ENCODE results near the gene SYNPO2L.
"Not testable (repeated sequence)": the region's sequence is repeated elsewhere in the genome, so short reads cannot be mapped to it uniquely, and the experiment has no call there.

Gene SYNPO2L, protein sequence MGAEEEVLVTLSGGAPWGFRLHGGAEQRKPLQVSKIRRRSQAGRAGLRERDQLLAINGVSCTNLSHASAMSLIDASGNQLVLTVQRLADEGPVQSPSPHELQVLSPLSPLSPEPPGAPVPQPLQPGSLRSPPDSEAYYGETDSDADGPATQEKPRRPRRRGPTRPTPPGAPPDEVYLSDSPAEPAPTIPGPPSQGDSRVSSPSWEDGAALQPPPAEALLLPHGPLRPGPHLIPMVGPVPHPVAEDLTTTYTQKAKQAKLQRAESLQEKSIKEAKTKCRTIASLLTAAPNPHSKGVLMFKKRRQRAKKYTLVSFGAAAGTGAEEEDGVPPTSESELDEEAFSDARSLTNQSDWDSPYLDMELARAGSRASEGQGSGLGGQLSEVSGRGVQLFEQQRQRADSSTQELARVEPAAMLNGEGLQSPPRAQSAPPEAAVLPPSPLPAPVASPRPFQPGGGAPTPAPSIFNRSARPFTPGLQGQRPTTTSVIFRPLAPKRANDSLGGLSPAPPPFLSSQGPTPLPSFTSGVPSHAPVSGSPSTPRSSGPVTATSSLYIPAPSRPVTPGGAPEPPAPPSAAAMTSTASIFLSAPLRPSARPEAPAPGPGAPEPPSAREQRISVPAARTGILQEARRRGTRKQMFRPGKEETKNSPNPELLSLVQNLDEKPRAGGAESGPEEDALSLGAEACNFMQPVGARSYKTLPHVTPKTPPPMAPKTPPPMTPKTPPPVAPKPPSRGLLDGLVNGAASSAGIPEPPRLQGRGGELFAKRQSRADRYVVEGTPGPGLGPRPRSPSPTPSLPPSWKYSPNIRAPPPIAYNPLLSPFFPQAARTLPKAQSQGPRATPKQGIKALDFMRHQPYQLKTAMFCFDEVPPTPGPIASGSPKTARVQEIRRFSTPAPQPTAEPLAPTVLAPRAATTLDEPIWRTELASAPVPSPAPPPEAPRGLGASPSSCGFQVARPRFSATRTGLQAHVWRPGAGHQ

GRCh38 chr10:73655990-73656298 is at the start of gene SYNPO2L:
Gene SYNPO2L (minus strand): TSS chr10:73656029. CDS start chr10:73655922, 107 bp downstream.
- no peak for ATAC-seq
- no peak for TF ChIP-seq ZFP30 (CRISPR knock-in tag; IDR thresholded peaks at IDR 0.05)
- TF ChIP-seq GLIS3 (CRISPR knock-in tag; IDR thresholded peaks at IDR 0.05): no peak
- TF ChIP-seq RARB (CRISPR knock-in tag; IDR thresholded peaks at IDR 0.05): no peak
- no peak for TF ChIP-seq SNAI2 (CRISPR knock-in tag; IDR thresholded peaks at IDR 0.05)
- no peak for TF ChIP-seq ARNTL (CRISPR knock-in tag; IDR thresholded peaks at IDR 0.05; ENCODE audit: borderline replicate concordance, low read depth)
- no peak for TF ChIP-seq ISL1 (CRISPR knock-in tag; IDR thresholded peaks at IDR 0.05)
- TF ChIP-seq ZNF8 (CRISPR knock-in tag; IDR thresholded peaks at IDR 0.05): no peak
- no peak for TF ChIP-seq OSR1 (CRISPR knock-in tag; IDR thresholded peaks at IDR 0.05)
- TF ChIP-seq, protein P1, sequence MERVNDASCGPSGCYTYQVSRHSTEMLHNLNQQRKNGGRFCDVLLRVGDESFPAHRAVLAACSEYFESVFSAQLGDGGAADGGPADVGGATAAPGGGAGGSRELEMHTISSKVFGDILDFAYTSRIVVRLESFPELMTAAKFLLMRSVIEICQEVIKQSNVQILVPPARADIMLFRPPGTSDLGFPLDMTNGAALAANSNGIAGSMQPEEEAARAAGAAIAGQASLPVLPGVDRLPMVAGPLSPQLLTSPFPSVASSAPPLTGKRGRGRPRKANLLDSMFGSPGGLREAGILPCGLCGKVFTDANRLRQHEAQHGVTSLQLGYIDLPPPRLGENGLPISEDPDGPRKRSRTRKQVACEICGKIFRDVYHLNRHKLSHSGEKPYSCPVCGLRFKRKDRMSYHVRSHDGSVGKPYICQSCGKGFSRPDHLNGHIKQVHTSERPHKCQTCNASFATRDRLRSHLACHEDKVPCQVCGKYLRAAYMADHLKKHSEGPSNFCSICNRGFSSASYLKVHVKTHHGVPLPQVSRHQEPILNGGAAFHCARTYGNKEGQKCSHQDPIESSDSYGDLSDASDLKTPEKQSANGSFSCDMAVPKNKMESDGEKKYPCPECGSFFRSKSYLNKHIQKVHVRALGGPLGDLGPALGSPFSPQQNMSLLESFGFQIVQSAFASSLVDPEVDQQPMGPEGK (CRISPR knock-in tag; IDR thresholded peaks at IDR 0.05; ENCODE audit: borderline replicate concordance): no peak
- no peak for TF ChIP-seq TOX (CRISPR knock-in tag; IDR thresholded peaks at IDR 0.05; ENCODE audit: borderline replicate concordance)
- no peak for TF ChIP-seq ZNF565 (CRISPR knock-in tag; conservative IDR thresholded peaks at IDR 0.05; ENCODE audit: low read depth)
- TF ChIP-seq POU6F1 (CRISPR knock-in tag; IDR thresholded peaks at IDR 0.05; ENCODE audit: borderline replicate concordance, low read depth): no peak
- no peak for TF ChIP-seq ESRRG (CRISPR knock-in tag; IDR thresholded peaks at IDR 0.05)
- no peak for TF ChIP-seq CSDC2 (CRISPR knock-in tag; IDR thresholded peaks at IDR 0.05)
- TF ChIP-seq, protein P2, sequence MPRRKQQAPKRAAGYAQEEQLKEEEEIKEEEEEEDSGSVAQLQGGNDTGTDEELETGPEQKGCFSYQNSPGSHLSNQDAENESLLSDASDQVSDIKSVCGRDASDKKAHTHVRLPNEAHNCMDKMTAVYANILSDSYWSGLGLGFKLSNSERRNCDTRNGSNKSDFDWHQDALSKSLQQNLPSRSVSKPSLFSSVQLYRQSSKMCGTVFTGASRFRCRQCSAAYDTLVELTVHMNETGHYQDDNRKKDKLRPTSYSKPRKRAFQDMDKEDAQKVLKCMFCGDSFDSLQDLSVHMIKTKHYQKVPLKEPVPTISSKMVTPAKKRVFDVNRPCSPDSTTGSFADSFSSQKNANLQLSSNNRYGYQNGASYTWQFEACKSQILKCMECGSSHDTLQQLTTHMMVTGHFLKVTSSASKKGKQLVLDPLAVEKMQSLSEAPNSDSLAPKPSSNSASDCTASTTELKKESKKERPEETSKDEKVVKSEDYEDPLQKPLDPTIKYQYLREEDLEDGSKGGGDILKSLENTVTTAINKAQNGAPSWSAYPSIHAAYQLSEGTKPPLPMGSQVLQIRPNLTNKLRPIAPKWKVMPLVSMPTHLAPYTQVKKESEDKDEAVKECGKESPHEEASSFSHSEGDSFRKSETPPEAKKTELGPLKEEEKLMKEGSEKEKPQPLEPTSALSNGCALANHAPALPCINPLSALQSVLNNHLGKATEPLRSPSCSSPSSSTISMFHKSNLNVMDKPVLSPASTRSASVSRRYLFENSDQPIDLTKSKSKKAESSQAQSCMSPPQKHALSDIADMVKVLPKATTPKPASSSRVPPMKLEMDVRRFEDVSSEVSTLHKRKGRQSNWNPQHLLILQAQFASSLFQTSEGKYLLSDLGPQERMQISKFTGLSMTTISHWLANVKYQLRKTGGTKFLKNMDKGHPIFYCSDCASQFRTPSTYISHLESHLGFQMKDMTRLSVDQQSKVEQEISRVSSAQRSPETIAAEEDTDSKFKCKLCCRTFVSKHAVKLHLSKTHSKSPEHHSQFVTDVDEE (CRISPR knock-in tag; IDR thresholded peaks at IDR 0.05): no peak

- not testable (repeated sequence) for ATAC-seq
Measured at GRCh38 chr10:73703924-73704323, 48.1 kb upstream of the SYNPO2L start.

GRCh38 chr10:73698819-73699218 is 43.0 kb upstream of the SYNPO2L start:
- ATAC-seq: not testable (repeated sequence)

DNA sequence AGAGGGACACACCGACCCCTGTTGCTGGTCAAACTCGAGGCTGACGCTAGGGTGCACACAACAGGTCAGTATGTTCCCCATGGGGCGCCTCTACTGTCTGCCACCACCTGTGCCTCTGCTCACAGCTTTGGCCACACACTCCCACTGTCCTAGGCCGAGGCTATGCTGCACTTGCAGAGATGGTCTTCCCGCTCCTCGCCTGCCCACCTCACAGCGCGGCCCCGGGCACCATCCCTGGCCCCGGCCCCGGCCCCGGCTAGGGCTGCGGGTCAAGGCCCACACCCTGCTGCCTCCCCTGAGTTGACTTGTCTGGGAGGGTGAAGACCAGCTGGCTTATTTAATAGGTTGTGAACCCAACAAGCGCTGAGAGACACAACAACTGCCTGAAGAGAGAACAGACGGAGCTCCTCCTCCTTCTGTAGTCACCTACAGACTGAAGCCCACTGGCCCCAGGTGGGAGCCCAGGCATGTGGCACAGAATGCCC is 41.9 kb upstream of the SYNPO2L start, which contains the start of gene AGAP5:
TSS of gene AGAP5 (minus strand) at position 435 of the 485 bp plus-strand sequence. CDS start at position 81, 354 bp downstream.
- ATAC-seq: not testable (repeated sequence)

GRCh38 chr10:73695302-73695701 is 39.5 kb upstream of the SYNPO2L start:
- not testable (repeated sequence) for ATAC-seq

DNA sequence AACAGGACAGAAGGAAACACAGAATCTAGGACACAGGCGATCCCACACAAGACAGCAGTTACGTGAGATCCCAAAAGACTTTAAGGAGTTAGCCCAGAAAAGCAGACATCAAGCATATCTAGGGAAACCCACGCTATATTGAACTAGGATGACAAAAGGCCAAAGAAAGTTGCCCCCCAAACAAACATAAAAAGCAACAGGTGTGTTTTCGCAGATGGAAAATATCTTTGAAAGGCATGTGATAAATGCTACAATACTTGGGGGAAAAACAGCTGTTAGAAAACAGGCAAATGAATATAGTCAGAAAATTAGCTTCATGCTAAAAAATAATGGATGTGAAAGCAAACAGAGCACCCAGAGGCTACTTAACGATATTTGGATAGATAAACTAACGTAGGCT is 34.9 kb upstream of the SYNPO2L start:
- not testable (repeated sequence) for ATAC-seq

GRCh38 chr10:73689596-73689995 is 33.8 kb upstream of the SYNPO2L start:
- not testable (repeated sequence) for ATAC-seq

DNA sequence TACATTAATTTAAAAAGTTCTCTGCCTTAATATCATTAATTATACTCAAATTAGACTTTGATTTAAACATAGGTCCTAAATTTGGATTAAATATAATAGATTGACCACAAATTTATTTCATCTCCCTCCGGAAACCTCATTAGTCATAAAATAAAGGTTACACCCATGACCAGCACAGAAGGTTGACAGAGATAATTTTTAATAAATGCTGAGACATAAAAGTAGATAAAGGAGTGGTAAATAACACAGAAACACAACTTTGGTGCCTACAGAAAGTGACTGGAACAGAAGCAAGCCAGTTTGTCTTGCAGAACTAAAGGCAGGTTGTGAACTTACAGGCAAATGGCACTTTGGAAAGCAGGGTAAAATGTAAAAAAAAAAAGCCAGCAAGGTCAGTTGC is 31.8 kb upstream of the SYNPO2L start:
- not testable (repeated sequence) for ATAC-seq

GRCh38 chr10:73674546-73674945 is 18.7 kb upstream of the SYNPO2L start:
- not testable (repeated sequence) for ATAC-seq

DNA sequence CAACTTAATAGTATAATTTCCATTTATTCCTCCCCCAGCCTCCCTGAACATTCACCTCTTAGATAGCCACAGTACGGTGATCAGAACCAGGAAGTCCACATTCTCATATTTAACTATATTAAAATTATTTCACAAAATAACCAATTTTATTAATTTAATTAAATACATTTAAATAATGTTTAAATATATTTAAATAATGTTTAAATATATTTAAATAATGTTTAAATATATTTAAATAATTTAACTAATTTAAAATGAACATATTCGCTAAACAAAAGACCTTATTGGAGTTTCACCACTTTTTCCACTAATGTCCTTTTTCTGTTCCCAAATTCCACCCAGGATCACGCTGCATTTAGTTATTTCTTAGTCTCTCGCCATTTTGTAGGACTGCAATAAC is 12.5 kb upstream of the SYNPO2L start:
- ATAC-seq: not testable (repeated sequence)

GRCh38 chr10:73666153-73666809 is 10.5 kb upstream of the SYNPO2L start:
- ATAC-seq: not testable (repeated sequence)

All from SK-N-SH treated with all-trans-retinoic acid at 6 μM for 48 hours (cell line).